Activated T-helper 1 cell treated with anti-CD3 and anti-CD28 coated beads, Interleukin-12 subunit alpha, Interleukin-12 subunit beta, Interleukin-2, Interleukin-4 antibody, amounts not matched to agents 30 ng/mL and 10 ng/mL and 1 ng/mL, durations not matched to agents 14 hours and 24 hours and 36 hours (primary cell): ENCODE measurements around the gene CDH22. TPM values are rescaled to one million over a fixed set of nuclear protein-coding genes. Genes with fewer than 3 reads are reported as not detected.

Source experiments
- DNase-seq: peaks from one replicate; pipeline ENCODE4 v3.0.0; 2021; ENCODE audit warnings: low spot score
- H3K27ac Mint-ChIP-seq: one replicate; pipeline ENCODE4 v1.8.0; 2021; ENCODE audit warnings: mild to moderate bottlenecking, mixed read lengths
- H3K27me3 Mint-ChIP-seq: one replicate; pipeline ENCODE4 v1.8.0; 2022; ENCODE audit warnings: mild to moderate bottlenecking, moderate library complexity, mixed read lengths; ENCODE audit not compliant: insufficient read depth
- H3K36me3 Mint-ChIP-seq: one replicate; pipeline ENCODE4 v1.8.0; 2021; ENCODE audit warnings: low read depth, mixed read lengths
- H3K4me1 Mint-ChIP-seq: one replicate; pipeline ENCODE4 v1.8.0; 2021; ENCODE audit warnings: low read depth, mixed read lengths
- H3K4me3 Mint-ChIP-seq: one replicate; pipeline ENCODE4 v1.8.0; 2021; ENCODE audit warnings: mild to moderate bottlenecking, moderate library complexity, mixed read lengths
- H3K9me3 Mint-ChIP-seq: one replicate; pipeline ENCODE4 v1.8.0; 2021; ENCODE audit warnings: mixed read lengths
- intact Hi-C: fragments of 100-400 bp; cut with micrococcal nuclease; formaldehyde crosslinking; loops from one replicate; pipeline ENCODE4 v1.15.1; 2024
- total RNA-seq: library from RNA; stranded (reverse); gene quantifications from 2 replicates; pipeline ENCODE4 v1.2.3, GENCODE V29; 2022

CDH22 gene
- total RNA-seq, 1 donor from 2014 or later, result not detected

- Mint-ChIP-seq H3K4me3 (no peak overlapping the region), H3K4me1 (peaks cover 6% of the 10 kb centered on the region), H3K27me3 (peaks cover 20% of the 10 kb centered on the region), H3K9me3 (no peaks in the 10 kb centered on the region), H3K36me3 (no peaks in the 10 kb centered on the region), H3K27ac (no peak overlapping the region)
- intact Hi-C loops, result no loop called here
- no peak for DNase-seq
These were observed 111.3 kb downstream of the CDH22 start for GRCh38 chr20:46196990-46197389.

- intact Hi-C loops, result no loop called here
These were observed 112.8 kb downstream of the CDH22 start for GRCh38 chr20:46195264-46196036.

GRCh38 chr20:46194409-46194808 lies 113.9 kb downstream of the CDH22 start:
- DNase-seq, result no peak
- Mint-ChIP-seq H3K4me1 (peaks cover 6% of the 10 kb centered on the region), H3K36me3 (no peaks in the 10 kb centered on the region)

More at GRCh38 chr20:46195264-46196036, 112.8 kb downstream of the CDH22 start:
- Mint-ChIP-seq H3K4me1 (peaks cover 6% of the 10 kb centered on the region), H3K27ac (no peak overlapping the region), H3K36me3 (no peaks in the 10 kb centered on the region), H3K4me3 (no peak overlapping the region), H3K27me3 (peaks cover 19% of the 10 kb centered on the region), H3K9me3 (no peaks in the 10 kb centered on the region)
- DNase-seq, result no peak

GRCh38 chr20:46192376-46192944 lies 115.8 kb downstream of the CDH22 start:
- Mint-ChIP-seq H3K27me3 (peaks cover 12% of the 10 kb centered on the region), H3K4me3 (no peak overlapping the region), H3K36me3 (no peaks in the 10 kb centered on the region), H3K9me3 (no peaks in the 10 kb centered on the region), H3K27ac (no peak overlapping the region), H3K4me1 (no peaks in the 10 kb centered on the region)
- no peak for DNase-seq
- intact Hi-C loops, result no loop called here

More at GRCh38 chr20:46194409-46194808, 113.9 kb downstream of the CDH22 start:
- H3K27ac Mint-ChIP-seq, result no peak overlapping the region
- no peaks in the 10 kb centered on the region for H3K9me3 Mint-ChIP-seq
- no peak overlapping the region for H3K4me3 Mint-ChIP-seq
- peaks cover 19% of the 10 kb centered on the region for H3K27me3 Mint-ChIP-seq
- intact Hi-C loops, result no loop called here

- H3K9me3 Mint-ChIP-seq, result no peaks in the 10 kb centered on the region
- peaks cover 12% of the 10 kb centered on the region for H3K27me3 Mint-ChIP-seq
- no peaks in the 10 kb centered on the region for H3K36me3 Mint-ChIP-seq
- no peak overlapping the region for H3K4me3 Mint-ChIP-seq
- no peak overlapping the region for H3K27ac Mint-ChIP-seq
- H3K4me1 Mint-ChIP-seq, result no peaks in the 10 kb centered on the region
- intact Hi-C loops, result no loop called here
- no peak for DNase-seq
These were observed 116.7 kb downstream of the CDH22 start for GRCh38 chr20:46191611-46192010.

GRCh38 chr20:46191168-46191540 lies 117.1 kb downstream of the CDH22 start:
- Mint-ChIP-seq H3K36me3 (no peaks in the 10 kb centered on the region), H3K27ac (no peak overlapping the region), H3K27me3 (peaks cover 12% of the 10 kb centered on the region), H3K4me1 (no peaks in the 10 kb centered on the region), H3K4me3 (no peak overlapping the region), H3K9me3 (no peaks in the 10 kb centered on the region)
- DNase-seq, result no peak
- intact Hi-C loops, result no loop called here

- Mint-ChIP-seq H3K4me1 (no peaks in the 10 kb centered on the region), H3K9me3 (no peaks in the 10 kb centered on the region), H3K27ac (no peak overlapping the region), H3K4me3 (no peak overlapping the region), H3K27me3 (peaks cover 12% of the 10 kb centered on the region), H3K36me3 (no peaks in the 10 kb centered on the region)
- no peak for DNase-seq
- intact Hi-C loops, result no loop called here
These were observed 117.7 kb downstream of the CDH22 start for GRCh38 chr20:46190478-46191167.

- Mint-ChIP-seq H3K4me1 (no peaks in the 10 kb centered on the region), H3K27me3 (peaks cover 12% of the 10 kb centered on the region), H3K9me3 (no peaks in the 10 kb centered on the region), H3K4me3 (no peak overlapping the region), H3K27ac (no peak overlapping the region), H3K36me3 (no peaks in the 10 kb centered on the region)
- DNase-seq, result no peak
- intact Hi-C loops, result no loop called here
These were observed 119.3 kb downstream of the CDH22 start for GRCh38 chr20:46188866-46189541.

- no peaks in the 10 kb centered on the region for H3K9me3 Mint-ChIP-seq
- H3K4me3 Mint-ChIP-seq, result no peak overlapping the region
- H3K36me3 Mint-ChIP-seq, result no peaks in the 10 kb centered on the region
- H3K4me1 Mint-ChIP-seq, result no peaks in the 10 kb centered on the region
- no peak overlapping the region for H3K27ac Mint-ChIP-seq
- intact Hi-C loops, result no loop called here
- DNase-seq, result no peak
- H3K27me3 Mint-ChIP-seq, result peaks cover 3% of the 10 kb centered on the region
These were observed 122.1 kb downstream of the CDH22 start for GRCh38 chr20:46186210-46186609.

GRCh38 chr20:46185353-46185752 lies 122.9 kb downstream of the CDH22 start:
- no peak for DNase-seq
- Mint-ChIP-seq H3K27ac (no peak overlapping the region), H3K4me3 (no peak overlapping the region), H3K9me3 (no peaks in the 10 kb centered on the region), H3K27me3 (peaks cover 3% of the 10 kb centered on the region), H3K4me1 (no peaks in the 10 kb centered on the region), H3K36me3 (no peaks in the 10 kb centered on the region)
- intact Hi-C loops, result no loop called here

GRCh38 chr20:46183768-46184167 lies 124.5 kb downstream of the CDH22 start:
- Mint-ChIP-seq H3K27me3 (no peaks in the 10 kb centered on the region), H3K4me1 (no peaks in the 10 kb centered on the region), H3K9me3 (no peaks in the 10 kb centered on the region), H3K4me3 (no peak overlapping the region), H3K36me3 (no peaks in the 10 kb centered on the region), H3K27ac (no peak overlapping the region)
- intact Hi-C loops, result no loop called here
- DNase-seq, result no peak

GRCh38 chr20:46182276-46183200 lies 125.8 kb downstream of the CDH22 start:
- Mint-ChIP-seq H3K4me3 (no peak overlapping the region), H3K27ac (no peak overlapping the region), H3K4me1 (no peaks in the 10 kb centered on the region), H3K9me3 (no peaks in the 10 kb centered on the region), H3K36me3 (no peaks in the 10 kb centered on the region), H3K27me3 (no peaks in the 10 kb centered on the region)
- intact Hi-C loops, result no loop called here
- no peak for DNase-seq
